GM12892 (cell line): ENCODE data around the gene OR4F15.

ENCODE experiments used
- POLR2A ChIP-seq: IDR thresholded peaks from 2 replicates; pipeline ENCODE4 v1.6.1; 2011; ENCODE audit warnings: low read depth, low read length, control low read depth
- POLR2AphosphoS5 ChIP-seq: IDR thresholded peaks from 2 replicates; pipeline ENCODE4 v1.6.1; 2011; ENCODE audit warnings: low read depth, low read length, control low read depth
- TAF1 ChIP-seq: IDR thresholded peaks from 2 replicates; pipeline ENCODE4 v1.6.1; 2011; ENCODE audit warnings: low read depth, mild to moderate bottlenecking, control low read depth, low read length, borderline replicate concordance

GRCh38 chr15:101808201-101808600 lies 3.8 kb upstream of the OR4F15 start:
- TF ChIP-seq POLR2AphosphoS5 (no peak), POLR2A (no peak), TAF1 (no peak)
